H1 (cell line): ENCODE results near the gene RAB40B.

Experiments
- GTF2F1 ChIP-seq: IDR thresholded peaks from 2 replicates; pipeline ENCODE4 v1.6.1; 2012; ENCODE audit warnings: low read depth, low read length, improper control_type of control experiment, borderline replicate concordance
- POLR2A ChIP-seq, 2 experiments: IDR thresholded peaks; 1 replicate in 1 of 2; 2 replicates in 1 of 2; pipeline ENCODE4 v1.6.1; 2011; ENCODE audit warnings: low read depth in 2 of 2, low read length in 2 of 2, mild to moderate bottlenecking in 2 of 2; ENCODE audit errors: control extremely low read depth in 1 of 2
- POLR2AphosphoS5 ChIP-seq: IDR thresholded peaks from 2 replicates; pipeline ENCODE4 v1.6.1; 2011; ENCODE audit warnings: low read depth, low read length
- SRF ChIP-seq: IDR thresholded peaks from 2 replicates; pipeline ENCODE4 v1.6.1; 2011; ENCODE audit warnings: mild to moderate bottlenecking, low read depth, low read length, moderate library complexity

GRCh38 chr17:82664276-82664575 is 34.3 kb downstream of the RAB40B start:
- TF ChIP-seq GTF2F1 (no peak), POLR2AphosphoS5 (no peak), POLR2A (IDR thresholded peaks at IDR 0.05; ENCODE audit: control extremely low read depth in 1 of 2, low read depth in 2 of 2, low read length in 2 of 2) (no peak), SRF (no peak)
